Stimulated activated naive CD4-positive, alpha-beta T cell (primary cell): ENCODE data around the gene RHOJ.
"Not testable (repeated sequence)": the region's sequence is repeated elsewhere in the genome, so short reads cannot be mapped to it uniquely, and the experiment has no call there.

Source experiments
- DNase-seq, 6 experiments: peaks; one replicate each; lab custom pipeline; 2025; lab: John Stamatoyannopoulos, UW

Gene RHOJ

DNA sequence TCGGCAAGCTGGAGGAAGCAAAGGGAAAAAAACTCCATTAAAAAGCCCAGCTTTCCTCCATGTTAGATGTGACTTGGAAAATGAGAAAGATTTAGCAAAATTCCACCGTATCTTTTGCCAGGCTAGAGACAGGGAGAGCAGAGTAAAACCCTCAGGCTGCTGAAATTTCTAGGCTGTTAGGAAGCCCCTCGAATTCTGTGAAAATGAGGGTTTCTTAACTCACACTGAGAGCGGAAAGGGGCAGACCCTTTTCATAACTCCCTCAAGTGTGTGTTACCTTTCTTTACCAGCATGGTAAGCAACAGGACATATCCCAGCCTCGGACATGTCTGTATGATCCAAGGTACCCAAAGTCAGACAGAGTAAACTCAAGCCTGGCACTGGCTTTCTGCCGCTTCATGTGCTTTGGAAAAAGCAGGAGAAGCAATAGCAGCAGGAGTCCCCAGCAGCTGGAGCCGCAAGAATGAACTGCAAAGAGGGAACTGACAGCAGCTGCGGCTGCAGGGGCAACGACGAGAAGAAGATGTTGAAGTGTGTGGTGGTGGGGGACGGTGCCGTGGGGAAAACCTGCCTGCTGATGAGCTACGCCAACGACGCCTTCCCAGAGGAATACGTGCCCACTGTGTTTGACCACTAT, at the start of gene RHOJ:
RHOJ (plus strand) TSS at position 37 of the 637 bp plus-strand sequence; CDS start at position 464, 427 bp downstream.
- no peak for DNase-seq

DNA sequence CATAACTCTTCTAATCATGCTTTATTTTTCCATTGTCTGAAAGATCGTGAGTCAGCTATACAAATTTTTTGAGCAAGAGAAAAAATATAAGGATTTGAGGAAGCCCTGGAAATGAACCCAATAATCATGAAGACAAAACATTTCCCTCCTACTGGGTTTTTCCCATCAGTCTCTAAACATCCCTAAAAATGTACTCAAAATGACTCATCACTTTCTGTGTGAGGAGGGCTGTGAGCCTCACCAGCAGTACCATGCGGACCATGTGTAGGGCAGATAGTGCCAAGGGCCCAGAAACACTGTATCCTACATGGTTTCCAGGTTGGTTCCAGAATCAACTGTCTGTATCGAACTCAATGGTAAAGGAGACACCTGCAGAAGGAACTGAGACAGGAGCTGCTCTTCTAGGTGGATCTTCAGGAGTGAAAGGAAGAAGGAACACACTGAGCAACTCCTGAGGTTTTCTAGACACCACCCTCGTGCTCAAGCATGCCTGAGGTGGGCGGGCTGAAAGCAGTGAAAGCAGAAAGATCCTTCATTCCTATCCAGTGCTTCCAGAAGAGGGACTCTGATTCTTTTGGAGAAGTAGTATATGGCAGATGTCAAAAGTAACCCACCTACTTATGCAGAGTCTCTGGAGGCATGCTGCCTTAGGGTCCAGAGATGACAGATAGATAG, 48.6 kb upstream of the RHOJ start:
- DNase-seq: no peak

DNA sequence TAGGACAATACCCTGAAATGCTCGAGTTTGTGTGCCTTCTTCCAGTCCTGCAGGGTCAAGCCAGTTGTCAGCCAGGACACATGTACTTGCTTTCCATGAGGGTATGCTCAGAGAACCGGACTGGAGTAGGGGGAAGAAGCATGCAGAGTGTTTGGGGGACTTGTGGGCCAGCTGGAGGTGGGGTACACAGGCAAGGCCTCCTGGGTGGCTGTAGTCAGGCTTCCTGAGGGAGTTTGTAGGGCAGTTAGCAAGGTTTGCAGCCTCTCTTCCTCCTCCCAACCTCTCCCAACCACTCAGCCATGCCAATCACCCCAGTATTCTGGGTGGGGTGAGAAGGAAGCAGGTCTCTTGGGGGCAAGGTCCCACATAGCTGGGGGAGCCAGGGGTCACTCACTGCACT, 47.0 kb upstream of the RHOJ start:
- DNase-seq: no peak

DNA sequence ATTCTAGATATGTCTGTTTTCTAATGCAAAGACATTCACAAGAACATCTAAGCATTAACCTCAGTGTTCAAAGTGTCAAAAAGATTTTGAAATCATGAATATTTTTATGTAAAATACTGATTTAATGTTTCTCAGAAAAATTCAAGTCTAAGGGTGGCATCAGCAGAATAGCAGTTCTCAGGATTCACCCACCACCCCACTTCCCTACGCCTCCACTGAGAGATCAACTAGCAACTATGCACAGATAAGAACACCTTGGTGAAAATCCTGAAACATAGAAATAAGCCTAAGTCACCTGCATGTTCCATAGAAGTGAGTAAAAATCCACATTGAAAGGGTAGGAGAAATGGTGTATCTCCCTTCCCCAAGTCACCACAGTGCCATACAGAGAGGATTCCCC, 40.9 kb upstream of the RHOJ start:
- no peak for DNase-seq

DNA sequence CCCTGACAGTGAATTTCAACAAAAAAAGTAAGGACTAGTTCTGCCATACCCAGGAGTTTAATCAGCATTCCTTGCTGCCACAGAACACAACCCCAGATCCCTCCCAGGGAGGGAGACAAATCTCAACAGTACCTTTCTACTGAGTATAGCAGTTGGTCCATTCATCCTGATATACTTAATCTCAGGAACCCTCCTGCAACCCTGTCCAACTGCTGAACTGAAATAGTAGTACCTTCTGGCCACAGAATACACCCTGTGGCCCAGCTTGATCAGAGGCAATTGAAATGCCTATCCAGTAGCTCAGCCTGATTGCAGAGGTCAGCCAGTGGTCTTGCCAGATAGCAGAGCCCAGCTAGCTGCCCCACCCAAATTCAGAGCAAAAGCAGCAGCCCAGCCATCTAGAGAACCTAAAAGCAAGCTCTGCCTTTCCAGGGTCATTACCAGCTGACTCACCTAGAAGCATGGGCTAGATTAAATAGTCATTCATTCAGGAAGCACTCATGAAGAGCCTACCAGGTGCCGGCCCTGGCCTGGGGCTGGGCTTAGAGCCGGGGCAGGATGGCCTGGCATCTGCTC, 40.0 kb upstream of the RHOJ start:
- DNase-seq: no peak

DNA sequence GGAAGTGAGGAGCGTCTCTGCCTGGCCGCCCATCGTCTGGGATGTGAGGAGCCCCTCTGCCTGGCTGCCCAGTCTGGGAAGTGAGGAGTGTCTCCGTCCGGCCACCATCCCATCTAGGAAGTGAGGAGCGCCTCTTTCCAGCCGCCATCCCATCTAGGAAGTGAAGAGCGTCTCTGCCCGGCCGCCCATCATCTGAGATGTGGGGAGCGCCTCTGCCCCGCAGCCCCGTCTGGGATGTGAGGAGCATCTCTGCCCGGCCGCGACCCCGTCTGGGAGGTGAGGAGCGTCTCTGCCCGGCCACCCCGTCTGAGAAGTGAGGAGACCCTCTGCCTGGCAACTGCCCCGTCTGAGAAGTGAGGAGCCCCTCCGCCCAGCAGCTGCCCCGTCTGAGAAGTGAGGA, 39.0 kb upstream of the RHOJ start:
- DNase-seq: not testable (repeated sequence)

DNA sequence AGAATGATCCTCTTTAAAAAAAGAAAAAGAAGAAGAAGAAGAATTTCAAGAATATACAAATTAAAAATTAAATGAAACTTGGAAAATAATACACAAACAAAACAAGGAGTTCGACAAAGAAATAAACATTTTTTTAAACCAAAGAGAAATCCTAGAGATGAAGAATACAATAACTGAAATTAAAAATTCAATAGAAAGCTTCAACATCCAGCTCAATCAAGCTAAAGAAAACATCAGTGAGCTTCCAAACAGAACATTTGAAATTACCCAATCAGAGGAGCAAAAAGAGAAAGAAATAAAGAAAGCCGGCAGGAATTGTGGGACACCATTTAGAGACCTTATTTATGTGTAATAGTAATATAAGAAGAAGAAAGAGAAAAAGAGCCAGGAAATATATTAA, 37.2 kb upstream of the RHOJ start:
- no peak for DNase-seq

DNA sequence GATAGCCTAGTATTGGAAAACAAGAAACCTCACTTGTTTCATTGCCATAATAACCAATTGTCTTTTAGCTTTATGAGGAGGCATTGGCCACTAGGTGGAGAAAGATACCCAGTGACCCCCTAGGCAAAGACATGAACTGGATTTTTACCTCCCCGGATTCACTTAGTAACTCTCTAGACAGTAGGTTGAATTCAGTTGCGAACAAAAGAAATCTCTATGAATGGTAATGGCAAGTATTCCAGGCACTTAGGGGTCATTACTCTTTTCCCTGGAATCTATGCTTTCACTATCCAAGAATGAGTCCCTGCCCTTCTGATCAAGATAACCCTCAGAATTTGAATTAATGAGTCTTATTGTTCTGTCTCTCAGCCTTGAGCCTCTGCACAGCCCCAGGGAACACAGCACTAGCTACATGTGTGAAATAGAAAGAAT, 29.5 kb upstream of the RHOJ start:
- no peak for DNase-seq

DNA sequence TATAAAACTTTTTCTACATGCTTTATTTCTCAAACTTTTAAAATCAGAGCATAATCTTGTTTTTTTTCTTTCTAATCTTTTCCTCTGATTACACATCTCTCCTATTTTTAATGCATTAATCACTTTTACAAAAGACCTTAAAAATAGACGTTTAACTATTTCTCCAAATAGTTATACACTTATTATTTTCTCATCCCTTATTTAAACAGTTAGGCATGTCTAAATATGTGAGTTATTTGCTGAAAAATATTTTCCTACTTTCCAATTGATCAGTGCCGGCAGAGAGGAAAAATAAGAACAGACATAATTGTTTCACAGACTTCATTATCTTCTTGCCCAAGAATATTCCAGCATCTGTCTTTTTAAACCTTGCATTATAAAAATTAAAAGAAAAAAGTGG, 28.7 kb upstream of the RHOJ start:
- DNase-seq: no peak

DNA sequence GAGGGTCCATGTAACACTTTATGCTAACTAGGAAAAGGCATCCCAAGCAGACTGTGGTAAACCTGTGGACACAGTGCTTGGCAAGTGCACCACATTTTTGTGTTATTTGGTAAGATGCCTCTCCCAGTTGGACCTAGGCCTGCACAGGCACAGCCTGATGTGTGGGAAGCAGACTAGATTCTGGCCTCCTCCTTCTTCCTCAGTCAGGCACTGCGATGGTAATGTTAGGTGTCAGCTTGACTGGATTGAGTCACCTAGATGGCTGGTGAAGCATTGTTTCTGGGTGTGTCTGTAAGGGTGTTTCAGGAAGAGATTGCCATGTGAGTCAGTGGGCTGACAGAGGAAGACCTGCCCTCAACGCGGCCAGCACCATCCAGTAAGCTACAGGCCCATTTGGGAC, 25.3 kb upstream of the RHOJ start:
- DNase-seq: no peak

DNA sequence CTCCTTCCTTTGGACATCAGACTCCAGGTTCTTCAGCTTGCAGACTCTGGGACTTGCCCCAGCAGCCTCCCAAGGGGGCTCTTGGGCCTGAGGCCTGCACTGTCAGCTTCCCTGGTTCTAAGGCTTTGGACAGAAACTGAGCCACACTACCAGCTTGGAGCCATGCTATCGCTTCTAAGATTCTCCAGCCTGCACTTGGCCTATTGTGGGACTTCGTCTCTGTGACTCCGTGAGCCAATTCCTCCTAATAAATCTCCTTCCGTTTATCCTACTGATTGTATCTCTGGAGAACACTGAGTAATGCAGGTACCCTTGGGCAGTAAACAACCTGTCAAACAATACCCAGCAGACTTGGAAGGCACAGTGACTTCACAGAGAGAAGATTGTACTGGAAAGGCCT, 24.9 kb upstream of the RHOJ start:
- no peak for DNase-seq

DNA sequence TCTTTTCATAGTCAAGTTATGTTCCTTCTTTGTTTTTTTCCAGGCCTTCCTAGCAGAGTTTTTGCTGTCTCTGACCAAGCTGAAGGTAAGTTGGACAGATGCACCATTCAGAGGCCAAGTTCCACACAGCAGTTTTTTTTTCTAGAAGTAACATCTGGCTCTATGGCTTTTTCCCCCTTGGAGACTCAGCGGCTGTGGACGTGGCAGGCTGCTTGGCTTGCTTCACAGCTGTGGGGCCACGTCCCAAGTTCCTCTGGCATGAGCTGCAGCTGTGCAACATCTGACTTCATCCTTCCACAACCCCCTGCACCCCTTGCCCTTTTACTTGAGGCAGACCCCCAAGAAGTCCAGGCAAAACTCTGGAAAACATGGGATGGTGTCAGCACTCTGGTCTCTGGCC, 24.2 kb upstream of the RHOJ start:
- no peak for DNase-seq

DNA sequence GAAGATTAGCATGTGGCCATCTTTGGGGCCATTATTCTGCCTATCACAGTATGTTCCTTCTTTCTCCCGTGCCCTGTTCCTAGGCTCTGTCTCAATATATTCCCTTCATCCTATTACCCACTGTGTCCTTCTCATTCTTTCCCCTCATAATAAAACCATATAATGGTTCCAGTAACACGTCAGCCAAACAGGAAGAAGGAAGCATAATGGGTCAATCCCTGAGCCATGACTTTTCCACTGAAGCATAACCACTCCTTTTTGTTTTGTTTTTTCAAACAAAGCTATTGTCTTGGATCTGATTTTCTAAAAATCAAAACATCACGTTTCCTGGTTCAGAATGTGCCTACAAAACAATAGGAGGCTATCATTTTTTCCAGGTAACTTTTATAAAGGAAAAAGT, 21.3 kb upstream of the RHOJ start:
- no peak for DNase-seq

DNA sequence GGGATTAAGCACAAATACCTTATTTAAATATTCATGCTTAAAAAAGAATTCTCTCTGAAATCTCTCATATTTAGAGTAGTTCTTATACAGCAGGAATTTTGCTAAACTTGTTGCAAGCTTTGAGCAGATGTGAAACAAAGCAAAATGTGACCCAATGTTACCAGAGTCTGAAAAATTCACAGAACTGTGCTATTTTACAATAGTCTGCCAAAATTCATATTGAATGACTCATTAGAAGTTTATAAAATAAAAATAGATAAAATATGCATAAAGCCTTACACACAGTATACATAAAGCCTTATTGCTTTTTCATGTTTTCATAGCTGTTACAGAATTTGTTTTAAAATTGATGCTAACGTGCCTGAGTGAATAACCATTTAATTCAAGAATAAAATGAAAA, 17.8 kb upstream of the RHOJ start:
- no peak for DNase-seq

DNA sequence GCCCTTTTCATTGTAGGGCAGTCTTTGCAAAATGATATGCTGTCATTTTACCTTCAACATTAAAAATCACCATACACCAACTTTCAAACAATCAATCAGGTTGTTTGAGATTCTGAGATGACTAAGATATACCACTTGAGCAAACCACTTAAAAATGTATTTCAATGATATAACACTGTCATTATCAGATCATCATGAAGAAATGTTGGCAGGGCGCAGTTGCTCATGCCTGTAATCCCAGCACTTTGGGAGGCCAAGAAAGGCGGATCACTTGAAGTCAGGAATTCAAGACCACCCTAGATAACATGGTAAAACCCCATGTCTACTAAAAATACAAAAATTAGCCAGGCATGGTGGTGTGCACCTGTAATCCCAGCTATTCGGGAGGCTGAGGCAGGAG, 13.0 kb upstream of the RHOJ start:
- no peak for DNase-seq

DNA sequence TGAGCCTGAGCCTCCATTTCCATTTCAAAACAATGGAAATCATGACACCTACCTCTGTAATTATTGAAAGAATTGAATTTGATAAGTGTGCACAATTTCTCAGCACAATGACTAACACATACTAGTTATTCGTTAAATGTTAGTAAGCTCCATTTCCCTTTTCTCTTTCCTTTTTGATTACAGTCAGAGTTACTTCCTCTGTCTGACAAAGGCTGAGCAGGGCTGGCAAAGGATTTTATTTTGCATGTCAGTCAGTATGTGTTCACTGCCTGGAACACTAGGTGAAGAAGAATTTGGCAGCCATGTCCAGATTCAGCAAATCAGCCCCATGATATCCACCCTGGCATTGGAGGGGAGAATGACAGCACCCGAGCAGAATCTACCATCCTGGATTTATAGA, 12.2 kb upstream of the RHOJ start:
- DNase-seq: no peak

DNA sequence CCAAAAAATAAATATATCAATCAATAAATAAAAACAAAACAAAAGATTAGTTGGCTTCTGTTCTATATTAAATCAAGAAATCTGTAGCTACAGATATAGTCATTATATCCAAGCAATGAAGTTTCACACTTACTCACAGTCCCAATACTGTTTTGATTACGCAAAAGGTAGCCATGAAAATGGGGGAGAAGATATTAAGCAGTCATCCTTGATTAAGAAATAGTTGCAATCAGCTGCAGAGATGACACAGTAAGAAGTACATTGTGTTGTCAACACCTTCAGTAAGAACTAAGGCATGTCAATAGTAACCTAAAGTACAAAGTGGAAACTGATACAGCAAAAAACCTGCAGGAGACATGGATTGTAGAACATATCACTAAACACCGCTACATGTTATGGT, 11.0 kb upstream of the RHOJ start:
- DNase-seq: no peak

DNA sequence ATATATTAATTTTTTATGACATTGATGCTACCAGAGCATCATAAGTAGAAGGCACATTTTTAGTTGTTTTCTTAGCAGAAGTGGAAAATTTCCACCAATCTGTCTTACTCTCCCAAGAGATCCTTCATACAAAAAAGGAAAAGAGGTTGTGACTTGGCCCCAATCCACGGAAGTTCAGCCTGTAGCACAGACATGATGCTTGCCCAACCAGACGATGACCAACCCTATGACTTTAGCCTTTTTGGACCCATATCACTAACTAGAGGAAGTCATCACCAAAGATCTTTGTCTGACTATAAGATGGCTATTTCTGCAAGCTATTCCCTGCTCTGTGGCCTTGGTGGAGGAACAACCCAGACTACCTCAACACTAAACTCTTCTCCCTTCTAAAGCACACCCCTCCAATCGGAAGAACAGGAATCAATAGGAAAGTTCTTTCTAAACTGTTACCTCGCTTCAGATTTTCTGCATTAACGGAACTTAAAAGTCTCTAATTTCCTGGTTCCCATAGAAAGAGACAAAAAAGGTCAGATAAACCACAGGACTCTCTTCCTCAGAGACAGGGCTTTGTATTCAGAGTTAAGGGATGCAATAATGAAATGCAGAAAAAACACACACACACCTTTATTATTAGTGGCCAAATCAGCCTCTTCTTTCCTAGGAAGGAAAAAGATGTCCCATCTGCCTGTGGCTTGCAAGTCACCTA, 4.1 kb upstream of the RHOJ start:
- DNase-seq: no peak

DNA sequence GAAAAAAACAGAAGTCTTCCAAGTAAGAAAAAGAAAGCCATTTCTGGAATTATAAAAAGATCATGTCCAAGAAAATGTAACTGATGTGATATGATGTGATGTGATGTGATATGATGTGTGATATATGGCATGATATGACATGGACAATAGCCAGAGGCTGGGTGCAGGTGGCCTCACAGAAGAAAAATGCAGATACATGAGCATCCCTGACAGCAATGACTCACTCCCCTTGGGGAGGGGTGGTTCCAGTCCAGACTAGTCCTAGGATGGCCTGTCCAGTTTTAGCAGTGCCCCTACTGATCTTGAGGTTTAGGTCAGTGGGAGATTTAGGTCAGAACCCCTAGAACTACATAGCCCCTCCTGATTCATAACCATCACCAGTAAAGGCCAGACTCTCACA, 3.5 kb upstream of the RHOJ start:
- DNase-seq: no peak

DNA sequence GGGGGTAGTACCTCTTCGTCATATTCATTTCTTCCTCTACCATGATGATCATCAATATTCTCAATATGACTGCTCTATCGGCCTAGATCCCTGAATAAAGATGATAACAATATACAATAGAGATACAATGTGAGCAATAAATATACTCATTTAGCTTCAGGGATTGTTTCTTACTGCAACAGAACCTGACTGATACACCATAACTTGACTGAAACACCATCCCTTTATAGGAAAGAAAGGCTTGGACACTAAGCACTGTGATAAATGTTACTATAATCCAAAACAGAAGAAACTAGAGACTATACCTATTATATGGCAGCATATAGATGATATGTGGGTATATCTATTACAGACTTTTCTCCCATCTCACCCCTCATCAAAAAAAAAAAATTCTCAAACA, 1.2 kb upstream of the RHOJ start:
- no peak for DNase-seq

DNA sequence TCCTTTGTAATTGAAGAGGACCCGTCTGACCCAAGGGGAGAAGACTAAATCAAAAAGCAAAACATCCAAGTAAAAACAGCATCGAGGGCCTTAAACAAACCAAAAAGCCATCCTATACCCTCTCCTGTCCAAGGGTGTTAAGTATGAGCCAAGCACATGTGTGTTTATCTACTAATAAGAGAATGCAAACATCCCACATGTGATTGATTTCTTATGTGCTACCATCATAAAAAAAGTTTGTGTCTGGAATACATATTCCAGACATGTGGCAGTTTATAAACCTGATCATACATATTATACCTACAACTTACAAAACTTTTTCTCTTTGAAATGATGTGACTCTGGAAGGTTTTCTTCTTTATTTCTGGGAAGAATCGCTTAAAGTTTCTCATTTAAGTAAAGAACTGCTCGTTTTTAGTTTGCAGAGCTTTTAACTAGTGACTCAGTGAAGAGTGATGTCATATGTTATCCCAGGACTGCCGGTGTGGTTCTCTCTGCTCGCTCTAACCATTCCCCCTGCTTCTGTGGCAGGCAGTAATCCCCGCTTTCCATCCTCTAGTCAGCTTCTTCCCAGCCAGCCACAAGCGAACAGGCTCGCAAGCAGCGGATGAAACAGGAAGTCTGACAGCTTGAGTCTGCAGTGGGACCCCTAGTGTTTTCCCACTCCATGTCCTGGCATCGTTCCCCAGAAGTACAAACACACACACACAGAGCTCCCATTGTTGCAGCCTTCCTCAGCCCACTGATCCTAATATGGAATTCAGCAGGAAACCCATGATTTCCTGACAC, 431 bp upstream of the RHOJ start:
- DNase-seq: no peak

DNA sequence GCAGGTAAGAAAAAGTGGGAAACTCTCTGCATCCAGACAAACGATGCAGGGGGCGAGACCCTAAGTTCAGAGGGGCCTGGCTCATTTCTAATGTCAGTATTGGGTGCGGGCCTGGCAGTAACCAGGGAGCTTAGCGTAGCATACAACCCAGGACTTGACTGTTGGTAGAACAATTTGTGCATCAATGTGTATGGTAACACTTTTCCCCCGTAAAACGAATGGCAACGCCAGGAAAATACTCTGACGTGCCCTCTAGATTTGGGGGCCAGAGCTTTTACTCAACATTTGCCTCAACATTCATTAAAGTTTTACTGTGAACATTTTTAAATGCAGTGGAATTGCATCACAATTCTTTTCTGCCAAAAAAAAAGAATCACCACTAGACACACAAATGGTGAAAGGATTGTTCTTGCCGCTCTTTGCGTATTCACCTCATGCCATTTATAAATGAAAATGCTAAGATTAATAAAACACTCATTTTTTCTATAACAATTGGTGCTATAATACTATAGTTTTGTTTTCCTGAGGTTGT, 867 bp downstream of the RHOJ start:
- no peak for DNase-seq
